Islet of Langerhans (tissue), 1 donor: ENCODE data around the gene PACS1.

ENCODE experiments used
- FAIRE-seq: peaks from one replicate; lab custom pipeline; 2011; peaks lifted over from hg19 to GRCh38; lab: Jason Lieb, UNC

Gene PACS1

GRCh38 chr11:66291303-66291705 is 221.2 kb downstream of the PACS1 start:
- FAIRE-seq: no peak

GRCh38 chr11:66291706-66292542 is 221.9 kb downstream of the PACS1 start, which contains the start of gene TMEM151A:
Gene TMEM151A (plus strand): TSS chr11:66291894. CDS start chr11:66292014, 120 bp downstream.
- FAIRE-seq: no peak

- FAIRE-seq: no peak
Observed at GRCh38 chr11:66292543-66293332, 222.7 kb downstream of the PACS1 start.

- FAIRE-seq: no peak
Observed at GRCh38 chr11:66293352-66293751, 223.3 kb downstream of the PACS1 start.

- FAIRE-seq: no peak
Observed at GRCh38 chr11:66293777-66294625, 223.9 kb downstream of the PACS1 start.
